Measurements from ENCODE around the gene SMAD2.
A peak's percentile ranks its signal among the peaks of the same experiment; 100 is the strongest.
"Not testable (repeated sequence)": the region's sequence is repeated elsewhere in the genome, so short reads cannot be mapped to it uniquely, and the experiment has no call there.

SMAD2 gene

GRCh38 chr18:47930199-47930930 lies at the start of gene SMAD2:
TSS of gene SMAD2 (minus strand) at chr18:47930659. CDS start at chr18:47896756, 33,903 bp downstream.
- peak; percentile 48 to 71 (median 62) for DNase-seq (ENCODE audit: low read depth in 4 of 4, low spot score in 1 of 4)

GRCh38 chr18:47979611-47980200 lies 49.2 kb upstream of the SMAD2 start:
- no peak for DNase-seq (ENCODE audit: low read depth in 4 of 4, low spot score in 1 of 4)

DNA sequence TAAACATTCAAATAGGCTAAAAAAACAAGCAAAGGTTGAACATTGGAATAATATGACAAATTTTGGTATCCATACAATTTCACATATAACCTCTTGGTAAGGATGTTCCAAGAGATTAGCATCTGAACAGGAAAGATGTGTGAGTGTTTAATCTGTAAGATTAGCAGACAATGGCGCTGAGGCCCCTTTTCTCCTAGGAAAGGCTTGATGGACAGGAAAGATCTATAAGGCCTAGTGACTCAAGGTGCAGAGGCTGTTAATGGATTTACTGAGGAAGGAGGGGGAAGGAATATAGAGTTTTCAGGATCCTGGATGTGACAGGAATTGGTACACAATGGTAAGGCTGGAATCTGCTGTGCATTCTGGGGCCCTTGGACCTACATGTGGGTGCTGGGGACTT lies 48.1 kb upstream of the SMAD2 start:
- DNase-seq (ENCODE audit: low read depth in 4 of 4, low spot score in 1 of 4) = no peak

DNA sequence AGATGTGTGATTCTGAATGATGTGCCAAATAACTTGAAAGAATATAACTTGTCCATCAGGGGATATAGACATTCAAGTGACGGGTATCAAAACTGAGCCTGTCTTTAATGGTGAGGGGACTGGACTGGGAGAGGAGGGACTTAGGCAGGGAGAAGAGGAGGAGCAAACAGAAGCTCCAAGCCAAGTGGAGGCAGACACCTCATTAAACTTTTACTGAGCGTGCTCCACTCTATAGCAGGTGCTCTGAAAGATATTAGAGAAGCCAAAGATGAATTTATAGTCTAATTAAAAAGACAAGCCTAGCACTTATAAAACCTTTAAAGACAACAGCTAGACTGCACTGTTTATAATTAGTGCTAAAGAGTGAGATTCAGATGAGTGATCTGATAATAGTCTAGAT lies 47.7 kb upstream of the SMAD2 start:
- no peak for DNase-seq (ENCODE audit: low read depth in 4 of 4, low spot score in 1 of 4)

- DNase-seq (ENCODE audit: low read depth in 4 of 4, low spot score in 1 of 4) = no peak
Observed at GRCh38 chr18:47975701-47976100, 45.2 kb upstream of the SMAD2 start.

DNA sequence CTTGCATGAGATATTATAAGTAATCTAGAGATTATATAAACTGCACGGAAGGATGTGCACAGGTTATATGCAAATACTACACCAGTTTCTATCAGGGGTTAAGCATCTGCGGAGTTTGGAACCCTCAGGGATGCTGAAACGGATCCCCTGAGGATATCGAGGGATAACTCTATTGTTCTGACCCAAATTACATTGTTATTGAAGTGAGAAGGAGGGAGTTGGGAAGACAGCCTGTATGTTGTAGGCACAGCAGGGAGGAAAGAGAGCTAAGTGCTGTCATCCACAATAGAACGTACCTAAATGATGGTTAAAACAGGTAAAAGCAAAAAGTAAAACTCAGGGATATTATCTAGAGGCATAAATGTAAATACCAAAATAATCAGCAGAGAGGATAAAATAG lies 44.6 kb upstream of the SMAD2 start:
- no peak for DNase-seq (ENCODE audit: low read depth in 4 of 4, low spot score in 1 of 4)

GRCh38 chr18:47970664-47971531 lies 40.4 kb upstream of the SMAD2 start:
- DNase-seq (ENCODE audit: low read depth in 4 of 4, low spot score in 1 of 4) = no peak

DNA sequence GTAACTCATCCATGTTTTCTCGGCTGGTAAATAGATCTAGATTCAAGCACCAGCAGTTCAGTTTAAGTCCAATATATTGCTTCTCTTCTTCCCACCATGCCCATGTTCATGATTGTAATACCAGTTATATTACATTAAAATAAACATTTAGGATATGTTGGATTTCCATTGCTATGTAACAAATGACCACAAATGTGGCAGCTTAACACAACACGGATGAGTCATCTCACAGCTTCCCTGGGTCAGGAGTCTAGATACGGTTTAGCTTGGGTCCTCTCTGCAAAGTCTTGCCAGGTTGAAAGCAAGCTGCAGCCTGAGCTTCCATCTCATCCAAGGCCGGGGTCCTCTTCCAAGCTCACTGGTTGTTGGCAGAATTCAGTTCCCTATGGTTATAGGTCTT lies 39.4 kb upstream of the SMAD2 start:
- DNase-seq (ENCODE audit: low read depth in 4 of 4, low spot score in 1 of 4) = no peak

DNA sequence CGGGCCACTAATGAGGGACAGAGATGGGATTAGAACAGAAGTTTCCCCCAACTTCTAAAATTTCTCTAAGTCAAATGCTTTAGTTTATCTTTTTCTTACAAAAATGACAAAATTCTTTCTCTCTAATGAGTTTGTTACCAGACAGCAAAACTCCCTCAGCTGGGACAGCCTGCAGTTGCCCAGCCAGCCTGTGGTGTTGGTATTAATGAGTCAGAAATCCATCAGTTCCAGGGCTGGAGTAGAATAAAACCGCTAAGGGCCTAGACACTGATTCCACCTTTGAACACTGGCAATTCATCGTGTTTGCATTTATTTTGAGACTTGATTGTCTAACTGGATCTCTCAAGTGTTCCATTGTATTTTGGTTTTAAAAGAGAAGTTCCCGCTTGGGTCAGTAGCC lies 38.3 kb upstream of the SMAD2 start:
- no peak for DNase-seq (ENCODE audit: low read depth in 4 of 4, low spot score in 1 of 4)

GRCh38 chr18:47968006-47968676 lies 37.7 kb upstream of the SMAD2 start:
- DNase-seq (ENCODE audit: low read depth in 4 of 4, low spot score in 1 of 4) = no peak

- DNase-seq (ENCODE audit: low read depth in 4 of 4, low spot score in 1 of 4) = no peak
Observed at GRCh38 chr18:47964053-47964452, 33.6 kb upstream of the SMAD2 start.

DNA sequence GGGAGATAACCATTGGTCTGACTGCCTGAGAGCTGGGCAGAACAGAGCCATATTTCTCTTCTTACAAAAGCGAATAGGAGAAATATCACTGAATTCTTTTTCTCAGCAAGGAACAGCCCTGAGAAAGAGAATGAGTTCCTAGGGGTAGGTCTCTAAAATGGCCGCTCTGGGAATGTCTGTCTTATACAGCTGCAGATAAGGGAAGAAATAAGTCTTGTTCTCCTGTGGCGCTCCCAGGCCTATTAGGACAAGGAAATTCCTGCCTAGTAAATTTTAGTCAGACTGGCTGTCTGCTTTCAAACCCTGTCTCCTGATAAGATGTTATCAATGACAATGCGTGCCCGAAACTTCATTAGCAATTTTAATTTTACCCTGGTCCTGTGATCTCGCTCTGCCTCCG lies 30.5 kb upstream of the SMAD2 start:
- DNase-seq (ENCODE audit: low read depth in 4 of 4, low spot score in 1 of 4) = not testable (repeated sequence)

DNA sequence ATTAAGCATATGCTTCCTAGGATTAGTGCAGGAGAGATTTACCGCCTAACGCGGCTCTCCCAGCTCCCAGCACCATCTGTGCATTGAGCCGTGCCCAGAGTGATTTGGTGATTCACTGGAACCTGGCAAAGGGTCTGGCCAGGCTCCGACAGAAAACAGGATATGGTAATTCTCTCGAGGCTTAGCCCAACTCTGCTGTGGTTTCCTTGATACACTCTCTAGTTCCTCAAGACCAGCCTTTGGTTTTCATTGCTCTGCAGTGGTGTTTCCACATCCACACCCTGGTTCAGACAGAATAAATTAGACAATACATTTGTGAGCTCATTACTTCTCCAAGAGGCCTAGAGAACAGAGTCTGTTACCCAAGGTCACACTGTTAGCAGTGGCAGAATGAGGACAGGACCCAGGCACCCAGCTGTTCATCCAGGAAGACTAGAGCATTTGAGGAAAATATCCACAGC lies 23.0 kb upstream of the SMAD2 start:
- DNase-seq (ENCODE audit: low read depth in 4 of 4, low spot score in 1 of 4) = no peak

DNA sequence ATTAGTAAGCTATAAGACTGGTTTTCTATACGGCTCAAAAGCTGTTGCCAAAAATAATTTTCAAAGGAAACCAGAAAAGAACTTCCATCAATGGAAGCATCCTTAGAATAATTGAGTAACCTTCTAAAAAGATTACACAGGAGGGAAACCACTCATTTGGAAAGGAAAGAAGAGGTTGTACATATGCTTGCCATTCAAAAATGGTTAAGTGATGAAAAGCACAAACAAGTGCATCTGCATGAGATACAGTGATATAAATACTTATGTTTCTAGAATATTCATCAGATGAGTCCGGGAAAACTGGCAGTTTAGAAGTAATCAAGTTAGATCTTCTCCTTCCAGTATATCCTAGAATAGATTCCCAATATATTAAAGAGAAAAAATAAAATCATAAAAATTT lies 20.1 kb upstream of the SMAD2 start:
- DNase-seq (ENCODE audit: low read depth in 4 of 4, low spot score in 1 of 4) = no peak

DNA sequence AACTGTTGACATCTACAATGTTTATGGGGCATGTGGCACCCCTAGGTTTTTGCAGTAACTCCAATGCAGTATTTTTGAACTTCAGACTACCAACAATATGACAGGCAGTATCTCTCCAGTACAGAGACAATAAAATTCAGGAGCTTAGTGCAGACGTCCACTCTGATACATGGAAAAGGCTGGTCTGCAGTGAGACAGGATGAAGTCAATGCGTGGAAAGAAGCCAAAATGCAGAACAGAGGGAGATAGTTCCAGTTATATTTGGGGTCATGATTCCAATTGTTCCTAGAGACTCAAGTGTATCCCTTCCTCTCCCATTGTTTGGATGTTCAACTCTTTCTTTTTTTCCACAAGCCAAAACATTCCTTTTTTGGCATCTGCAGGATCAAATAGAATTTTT lies 18.7 kb upstream of the SMAD2 start:
- no peak for DNase-seq (ENCODE audit: low read depth in 4 of 4, low spot score in 1 of 4)

DNA sequence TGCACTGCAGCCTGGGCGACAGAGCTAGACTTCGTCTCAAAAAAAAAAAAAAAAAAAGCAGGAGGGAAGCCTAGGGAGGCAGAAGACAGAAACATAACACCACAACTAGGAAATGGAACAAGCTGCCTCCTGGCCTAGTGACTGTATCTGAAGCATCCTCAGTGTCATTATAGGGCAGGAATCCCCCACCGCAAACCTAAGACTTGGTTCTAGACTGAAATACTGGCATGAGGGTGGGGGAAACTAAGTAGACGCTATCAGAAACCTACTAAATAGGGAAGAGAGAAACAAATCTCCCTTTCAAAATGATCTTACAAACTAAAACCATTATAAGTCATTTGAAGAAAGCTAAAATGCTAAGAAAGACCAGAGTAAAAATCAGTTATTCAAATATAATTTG lies 16.4 kb upstream of the SMAD2 start:
- DNase-seq (ENCODE audit: low read depth in 4 of 4, low spot score in 1 of 4) = no peak

DNA sequence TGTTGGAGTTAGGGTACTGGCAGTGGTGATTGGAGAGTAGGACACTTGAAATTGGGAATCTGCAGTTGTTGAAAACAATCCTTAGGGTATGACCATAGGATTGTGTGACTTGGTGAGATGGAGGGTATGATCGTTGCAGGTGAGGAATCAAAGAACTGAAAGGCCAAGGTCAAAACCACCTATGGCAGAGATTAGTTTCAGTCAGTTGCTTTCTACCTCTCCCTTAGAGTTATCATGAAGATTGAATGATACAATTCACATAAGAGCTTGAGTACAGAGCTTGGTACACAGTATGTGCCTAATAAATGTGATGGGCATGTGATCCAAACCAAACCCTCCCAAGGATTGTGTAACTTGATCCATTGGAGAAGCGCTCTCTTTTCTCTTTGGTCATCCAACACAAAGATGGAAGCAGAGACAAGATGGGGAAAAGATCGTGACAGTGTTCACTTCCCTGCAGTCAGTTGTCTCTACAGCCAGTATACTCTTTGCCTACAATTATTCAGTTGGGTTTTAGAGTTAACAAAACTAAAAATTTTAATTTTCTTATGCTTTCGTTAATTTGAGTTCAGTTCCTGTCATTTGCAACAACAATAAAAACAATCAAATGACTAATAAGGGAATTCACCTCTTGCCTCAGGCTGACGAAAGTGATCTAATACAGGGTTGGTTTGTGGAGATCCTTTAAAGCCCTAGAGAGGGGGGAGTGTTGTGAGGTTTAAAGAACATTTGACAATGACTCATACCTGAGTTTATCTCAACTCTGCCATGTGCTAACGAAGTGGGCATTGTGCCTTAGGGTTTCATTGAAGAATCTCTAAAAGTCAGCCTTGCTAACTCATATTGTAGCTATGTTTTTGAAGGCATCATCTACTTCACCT lies 14.8 kb upstream of the SMAD2 start:
- DNase-seq (ENCODE audit: low read depth in 4 of 4, low spot score in 1 of 4) = no peak

GRCh38 chr18:47936952-47937351 lies 6.5 kb upstream of the SMAD2 start:
- no peak for DNase-seq (ENCODE audit: low read depth in 4 of 4, low spot score in 1 of 4)

DNA sequence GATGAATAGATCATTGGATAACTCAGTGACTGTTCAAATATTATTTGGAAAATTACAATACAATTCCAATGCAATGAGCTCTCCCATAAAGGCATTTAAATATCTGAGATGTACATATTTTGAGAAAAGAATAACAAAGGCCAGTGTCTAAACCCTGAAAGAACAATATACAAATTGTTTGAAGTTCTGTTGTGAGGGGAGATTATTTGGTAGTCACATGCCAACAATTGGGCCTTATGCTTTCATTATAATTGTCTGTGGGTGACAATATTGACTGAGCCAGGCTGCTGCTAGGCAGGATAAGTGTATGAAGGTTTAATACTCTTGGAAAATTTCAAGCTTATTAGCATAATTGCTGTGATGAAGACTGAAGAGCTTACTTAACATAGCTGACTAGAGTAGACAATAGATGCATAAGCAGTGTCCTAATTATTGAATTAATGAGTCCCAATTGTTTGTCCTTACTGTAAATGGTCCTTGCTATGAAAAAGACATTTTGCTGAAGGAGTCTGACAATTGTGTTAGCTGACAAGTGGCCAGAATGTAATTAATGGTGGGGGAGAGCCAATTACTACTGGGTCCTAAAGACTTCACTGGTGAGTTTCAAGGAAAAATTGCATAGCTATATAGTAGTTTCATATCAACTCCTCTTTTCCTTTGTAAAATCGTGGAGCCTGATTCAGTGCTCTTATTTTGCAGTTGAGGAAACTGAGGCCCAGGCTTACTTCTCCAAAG lies 5.0 kb upstream of the SMAD2 start:
- DNase-seq (ENCODE audit: low read depth in 4 of 4, low spot score in 1 of 4) = no peak

DNA sequence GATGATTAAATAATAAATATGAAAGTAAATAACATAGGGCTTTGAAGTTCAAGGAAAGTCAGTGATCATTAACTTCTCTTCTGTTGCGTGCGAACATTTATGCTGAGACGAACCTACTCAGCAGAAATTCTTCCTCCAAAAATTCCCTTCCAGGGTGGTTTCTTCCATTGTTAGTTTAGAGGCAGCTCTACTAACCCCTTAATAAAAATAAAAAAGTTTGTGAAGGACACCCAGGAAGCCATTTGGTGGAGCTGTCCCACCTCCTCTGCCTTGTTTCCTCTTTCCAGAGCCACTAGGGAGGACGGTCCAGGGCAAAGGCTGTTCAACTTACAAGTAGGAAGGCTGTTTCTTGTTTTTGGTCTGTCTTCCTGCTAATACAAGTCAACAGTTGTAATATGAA lies 2.1 kb upstream of the SMAD2 start:
- no peak for DNase-seq (ENCODE audit: low read depth in 4 of 4, low spot score in 1 of 4)
